ENCODE results near the gene TMEM51. TPM values are rescaled to one million over a fixed set of nuclear protein-coding genes. Genes with fewer than 3 reads are reported as not detected.

The TMEM51 gene
- total RNA-seq, 2 experiments from 2014 or later, result not detected

GRCh38 chr1:15197591-15198447 lies 44.3 kb downstream of the TMEM51 start:
- H3K4me1 Mint-ChIP-seq (ENCODE audit: low read depth), result no peaks in the 10 kb centered on the region
- H3K36me3 Mint-ChIP-seq (ENCODE audit: low read depth), result no peaks in the 10 kb centered on the region
- no peaks in the 10 kb centered on the region for H3K9me3 Mint-ChIP-seq
- no peak for DNase-seq
- ChIA-PET POLR2A (no interaction called here), CTCF (interaction anchor here (1.6 kb wide), 1 partner anchor 74 kb away, joined by 3 read pairs; no protein-coding TSS in a partner anchor)
- H3K27ac Mint-ChIP-seq, result no peak overlapping the region
- ATAC-seq, result no peak
- H3K27me3 Mint-ChIP-seq, result peaks cover 7% of the 10 kb centered on the region
- intact Hi-C loops (cut with micrococcal nuclease), result no loop called here
- no peak for TF ChIP-seq CTCF (IDR thresholded peaks at IDR 0.05)
- H3K4me3 Mint-ChIP-seq, result no peak overlapping the region

- Mint-ChIP-seq H3K36me3 (ENCODE audit: low read depth) (no peaks in the 10 kb centered on the region), H3K27ac (no peak overlapping the region), H3K27me3 (peaks cover 7% of the 10 kb centered on the region), H3K9me3 (no peaks in the 10 kb centered on the region), H3K4me1 (ENCODE audit: low read depth) (no peaks in the 10 kb centered on the region), H3K4me3 (no peak overlapping the region)
- ChIA-PET CTCF (interaction anchor here (1.6 kb wide), 1 partner anchor 73 kb away, joined by 3 read pairs; no protein-coding TSS in a partner anchor), POLR2A (no interaction called here)
- ATAC-seq, result no peak
- no peak for TF ChIP-seq CTCF (IDR thresholded peaks at IDR 0.05)
- no peak for DNase-seq
- intact Hi-C loops (cut with micrococcal nuclease), result no loop called here
Observed at GRCh38 chr1:15198684-15199083, 45.1 kb downstream of the TMEM51 start.

GRCh38 chr1:15201221-15201620 lies 47.7 kb downstream of the TMEM51 start:
- ATAC-seq (no peak), DNase-seq (no peak)
- intact Hi-C loops (cut with micrococcal nuclease), result no loop called here
- Mint-ChIP-seq H3K4me3 (no peak overlapping the region), H3K36me3 (ENCODE audit: low read depth) (no peaks in the 10 kb centered on the region), H3K9me3 (no peaks in the 10 kb centered on the region), H3K4me1 (ENCODE audit: low read depth) (no peaks in the 10 kb centered on the region), H3K27me3 (peaks cover 2% of the 10 kb centered on the region), H3K27ac (no peak overlapping the region)
- no peak for TF ChIP-seq CTCF (IDR thresholded peaks at IDR 0.05)
- ChIA-PET POLR2A (no interaction called here), CTCF (interaction anchor here (1.4 kb wide), 1 partner anchor 71 kb away, joined by 5 read pairs; no protein-coding TSS in a partner anchor)

- no peaks in the 10 kb centered on the region for H3K36me3 Mint-ChIP-seq (ENCODE audit: low read depth)
- no peak overlapping the region for H3K27ac Mint-ChIP-seq
- H3K9me3 Mint-ChIP-seq, result no peaks in the 10 kb centered on the region
- ATAC-seq (no peak), DNase-seq (no peak)
- no peaks in the 10 kb centered on the region for H3K4me1 Mint-ChIP-seq (ENCODE audit: low read depth)
- TF ChIP-seq CTCF (IDR thresholded peaks at IDR 0.05), result no peak
- peaks cover 6% of the 10 kb centered on the region for H3K27me3 Mint-ChIP-seq
- no peak overlapping the region for H3K4me3 Mint-ChIP-seq
- ChIA-PET CTCF (interaction anchor here (1.4 kb wide), 1 partner anchor 71 kb away, joined by 5 read pairs; no protein-coding TSS in a partner anchor), POLR2A (no interaction called here)
- intact Hi-C loops (cut with micrococcal nuclease), result no loop called here
Observed at GRCh38 chr1:15201849-15202551, 48.5 kb downstream of the TMEM51 start.

- CTCF ChIA-PET, result interaction anchor here (2.6 kb wide), 1 partner anchor 76 kb away, joined by 11 read pairs; no protein-coding TSS in a partner anchor
- Mint-ChIP-seq H3K27ac (no peak overlapping the region), H3K36me3 (ENCODE audit: low read depth) (no peaks in the 10 kb centered on the region), H3K27me3 (peaks cover 10% of the 10 kb centered on the region), H3K4me1 (ENCODE audit: low read depth) (no peaks in the 10 kb centered on the region), H3K9me3 (no peaks in the 10 kb centered on the region), H3K4me3 (no peak overlapping the region)
- intact Hi-C loops (cut with micrococcal nuclease), result no loop called here
- POLR2A ChIA-PET, result no interaction called here
- ATAC-seq (no peak), DNase-seq (no peak)
- TF ChIP-seq CTCF (IDR thresholded peaks at IDR 0.05), result no peak
Observed at GRCh38 chr1:15204931-15205330, 51.4 kb downstream of the TMEM51 start.
